Thyroid gland (tissue), 4 donors: ENCODE results near the gene SORT1. TPM values are rescaled to one million over a fixed set of nuclear protein-coding genes. Genes with fewer than 3 reads are reported as not detected.

ENCODE experiments used
- DNase-seq, 2 donors: peaks; one replicate each; pipeline ENCODE4 v3.0.0-alpha.2; 2019
- H3K27ac ChIP-seq, 3 donors: fragments of 200-600 bp; sonication (generic); 1 replicate in 2 of 3; 2 replicates in 1 of 3; pipeline ENCODE4 v1.5.1; 2016 to 2019; ENCODE audit warnings: mild to moderate bottlenecking in 1 of 3, moderate library complexity in 1 of 3
- H3K27me3 ChIP-seq: fragments of 200-600 bp; sonication (generic); one replicate; pipeline ENCODE4 v1.5.1; 2019
- H3K36me3 ChIP-seq, 2 donors: fragments of 200-600 bp; sonication (generic); one replicate each; pipeline ENCODE4 v1.5.1; 2016 to 2019
- H3K4me1 ChIP-seq, 2 donors: fragments of 200-600 bp; sonication (generic); one replicate each; pipeline ENCODE4 v1.5.1; 2017 to 2019
- H3K4me3 ChIP-seq, 3 donors: fragments of 200-600 bp; sonication (generic); replicated peaks in 1 of 3; 1 replicate in 2 of 3; 2 replicates in 1 of 3; pipeline ENCODE4 v1.5.1; 2016; ENCODE audit warnings: mild to moderate bottlenecking in 1 of 3
- H3K9me3 ChIP-seq: fragments of 200-600 bp; sonication (generic); one replicate; pipeline ENCODE4 v1.5.1; 2017
- POLR2A ChIP-seq, 2 donors: fragments of 450-650 bp; IDR thresholded peaks; one replicate each; pipeline ENCODE4 v1.6.1; 2017; ENCODE audit warnings: antibody characterized with exemption in 2 of 2, mild to moderate bottlenecking in 2 of 2, moderate library complexity in 1 of 2
- WGBS, 2 donors: methylation state at CpG; one replicate each; pipeline ENCODE4 v1.1.5; 2017; 5-methylcytosine and 5-hydroxymethylcytosine counted together
- intact Hi-C: fragments of 100-400 bp; cut with DNase I; formaldehyde crosslinking; loops from one replicate; pipeline ENCODE4 v1.15.1; 2023
- total RNA-seq, 4 donors: library from RNA; depleted of rRNA; stranded (reverse); fragments of >200 nt; gene quantifications; one replicate each; pipeline ENCODE4 v1.2.3, GENCODE V29; 2016
- TF ChIP-seq, protein P1 (sequence below), 6 experiments: fragments of 200-600 bp in 3 of 6; fragments of 450-650 bp in 3 of 6; sonication (generic) in 3 of 6; IDR thresholded peaks; one replicate each; pipeline ENCODE4 v1.5.1; 2016 to 2019; ENCODE audit warnings: antibody characterized with exemption in 6 of 6, mild to moderate bottlenecking in 2 of 6, inconsistent platforms in 1 of 6, moderate library complexity in 1 of 6

SORT1 gene
- total RNA-seq, 4 donors from 2014 or later: 65.7 to 152 (median 137) TPM

DNA sequence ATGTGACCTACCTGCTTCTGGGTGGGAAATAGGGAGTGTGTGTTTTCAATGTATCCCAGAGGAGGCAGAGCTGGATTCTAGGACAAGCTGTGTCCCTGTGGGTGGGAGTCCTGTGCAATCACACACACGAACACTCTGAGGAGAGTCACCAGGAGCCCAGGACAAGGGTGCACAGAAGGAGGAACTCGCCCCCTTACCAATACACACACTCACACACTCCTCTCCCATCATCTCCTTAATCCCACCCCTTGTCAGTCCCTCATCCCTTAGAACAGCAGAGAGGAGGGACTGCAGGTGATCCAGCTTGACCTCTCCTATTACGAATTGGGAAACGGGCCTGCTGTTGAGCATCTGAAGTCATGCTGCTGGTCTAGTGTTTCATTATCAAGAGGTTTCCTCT, 82.4 kb downstream of the SORT1 start:
- intact Hi-C loops: no loop called here
- H3K9me3 ChIP-seq: no peaks in the 10 kb centered on the region
- peaks cover 30 to 55% of the 10 kb centered on the region in 2 donors for H3K36me3 ChIP-seq
- H3K27me3 ChIP-seq: no peaks in the 10 kb centered on the region
- H3K27ac ChIP-seq: no peak overlapping the region
- TF ChIP-seq, protein P1, sequence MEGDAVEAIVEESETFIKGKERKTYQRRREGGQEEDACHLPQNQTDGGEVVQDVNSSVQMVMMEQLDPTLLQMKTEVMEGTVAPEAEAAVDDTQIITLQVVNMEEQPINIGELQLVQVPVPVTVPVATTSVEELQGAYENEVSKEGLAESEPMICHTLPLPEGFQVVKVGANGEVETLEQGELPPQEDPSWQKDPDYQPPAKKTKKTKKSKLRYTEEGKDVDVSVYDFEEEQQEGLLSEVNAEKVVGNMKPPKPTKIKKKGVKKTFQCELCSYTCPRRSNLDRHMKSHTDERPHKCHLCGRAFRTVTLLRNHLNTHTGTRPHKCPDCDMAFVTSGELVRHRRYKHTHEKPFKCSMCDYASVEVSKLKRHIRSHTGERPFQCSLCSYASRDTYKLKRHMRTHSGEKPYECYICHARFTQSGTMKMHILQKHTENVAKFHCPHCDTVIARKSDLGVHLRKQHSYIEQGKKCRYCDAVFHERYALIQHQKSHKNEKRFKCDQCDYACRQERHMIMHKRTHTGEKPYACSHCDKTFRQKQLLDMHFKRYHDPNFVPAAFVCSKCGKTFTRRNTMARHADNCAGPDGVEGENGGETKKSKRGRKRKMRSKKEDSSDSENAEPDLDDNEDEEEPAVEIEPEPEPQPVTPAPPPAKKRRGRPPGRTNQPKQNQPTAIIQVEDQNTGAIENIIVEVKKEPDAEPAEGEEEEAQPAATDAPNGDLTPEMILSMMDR (IDR thresholded peaks at IDR 0.05): no peak
- TF ChIP-seq POLR2A (IDR thresholded peaks at IDR 0.05): no peak
- H3K4me3 ChIP-seq: no peak overlapping the region
- WGBS, 2 donors: 88 to 89% methylated on average over 4 of the region's 4 CpGs
- H3K4me1 ChIP-seq: no peaks in the 10 kb centered on the region
- no peak for DNase-seq

DNA sequence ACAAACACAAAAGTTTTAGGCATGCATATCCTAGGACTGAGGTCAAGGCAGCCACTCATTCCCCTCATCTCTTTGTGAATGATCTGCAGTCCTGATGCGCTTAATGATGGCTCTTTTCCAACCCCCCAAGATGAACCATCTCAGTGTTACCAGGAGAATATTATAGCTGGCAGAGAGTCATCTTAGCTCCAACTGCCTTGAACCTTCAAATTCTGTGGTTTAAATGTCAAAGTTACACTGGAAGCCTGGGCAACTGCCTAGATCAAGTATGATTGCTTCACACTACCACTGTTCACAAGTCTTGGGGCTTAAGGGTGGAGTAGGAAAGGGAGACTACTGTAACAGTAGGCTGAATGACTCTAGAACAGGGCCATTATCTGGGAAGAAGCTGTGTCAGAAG, 82.9 kb downstream of the SORT1 start:
- Histone ChIP-seq H3K27ac (no peak overlapping the region), H3K4me1 (no peaks in the 10 kb centered on the region), H3K4me3 (no peak overlapping the region), H3K9me3 (no peaks in the 10 kb centered on the region), H3K36me3 (peaks cover 30 to 50% of the 10 kb centered on the region in 2 donors), H3K27me3 (no peaks in the 10 kb centered on the region)
- intact Hi-C loops: no loop called here
- 100% methylated on average over 1 of the region's 1 CpG for WGBS, 2 donors
- TF ChIP-seq, protein P1 (IDR thresholded peaks at IDR 0.05): no peak
- no peak for TF ChIP-seq POLR2A (IDR thresholded peaks at IDR 0.05)
- DNase-seq: no peak

DNA sequence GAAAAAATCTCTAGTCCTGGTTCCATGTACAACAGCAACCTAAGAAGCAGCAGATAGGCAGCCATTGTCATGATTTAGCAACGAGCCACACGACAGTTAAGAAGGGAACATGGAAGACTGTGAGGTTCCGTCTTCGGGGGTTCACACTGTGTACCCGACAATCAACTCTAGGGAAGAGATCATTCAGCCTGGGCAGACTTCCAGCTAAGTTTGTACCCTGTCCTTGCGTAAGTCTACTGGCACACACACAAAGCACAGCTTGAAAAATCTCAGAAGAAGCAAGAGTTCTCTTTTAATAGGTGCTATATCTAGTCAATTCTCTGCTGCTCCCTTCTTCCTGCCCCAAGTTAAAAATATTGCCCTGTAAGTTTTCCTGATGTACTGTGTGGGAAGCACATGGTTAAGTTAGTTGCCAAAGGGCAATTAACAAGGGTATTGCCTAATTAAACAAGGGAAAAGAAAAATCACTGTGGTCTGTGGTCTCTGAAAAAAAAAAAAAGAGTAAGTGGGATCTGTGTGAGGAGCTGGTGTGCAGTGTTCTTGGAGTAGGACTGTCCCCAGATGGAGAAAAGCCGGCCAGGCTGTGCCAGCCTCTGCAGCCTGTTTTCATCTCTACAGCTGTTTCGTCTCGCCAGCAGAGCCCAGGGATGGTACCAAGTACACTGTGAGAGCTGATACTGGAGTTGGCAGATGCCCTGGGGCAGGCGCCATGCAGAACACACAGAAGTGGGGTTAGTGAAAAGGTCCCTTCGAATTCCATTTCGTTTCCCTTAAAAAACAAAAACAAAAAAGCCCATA, 84.5 kb downstream of the SORT1 start:
- Histone ChIP-seq H3K27me3 (no peaks in the 10 kb centered on the region), H3K4me3 (no peak overlapping the region), H3K4me1 (peaks cover 10 to 11% of the 10 kb centered on the region in 2 donors), H3K36me3 (peaks cover 20 to 39% of the 10 kb centered on the region in 2 donors), H3K9me3 (no peaks in the 10 kb centered on the region), H3K27ac (no peak overlapping the region)
- TF ChIP-seq, protein P1 (IDR thresholded peaks at IDR 0.05): no peak
- TF ChIP-seq POLR2A (IDR thresholded peaks at IDR 0.05): no peak
- 79 to 90% methylated on average over 12 of the region's 12 CpGs for WGBS, 2 donors
- intact Hi-C loops: no loop called here
- no peak for DNase-seq

DNA sequence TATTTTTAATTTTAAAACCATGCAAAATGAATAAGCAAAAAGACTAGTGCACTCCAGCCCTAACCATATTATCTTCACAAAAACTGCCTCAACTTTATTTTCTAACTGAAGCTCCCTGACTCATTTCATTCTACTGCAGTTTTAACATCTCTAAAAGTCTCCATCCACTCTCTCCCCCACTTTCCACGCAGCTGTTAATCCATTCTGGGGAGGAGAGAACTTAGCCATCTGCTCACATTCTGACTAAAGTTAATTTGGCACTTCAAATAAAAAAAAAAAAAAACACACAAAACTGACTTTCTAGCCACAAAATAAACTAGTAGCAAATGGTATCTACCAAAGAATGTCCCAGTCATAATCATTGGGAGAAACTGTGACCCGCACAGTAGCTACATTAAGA, 85.5 kb downstream of the SORT1 start:
- intact Hi-C loops: no loop called here
- TF ChIP-seq, protein P1 (IDR thresholded peaks at IDR 0.05): no peak
- no peak for TF ChIP-seq POLR2A (IDR thresholded peaks at IDR 0.05)
- H3K27me3 ChIP-seq: no peaks in the 10 kb centered on the region
- H3K36me3 ChIP-seq: peaks cover 11 to 29% of the 10 kb centered on the region in 2 donors
- 90 to 95% methylated on average over 2 of the region's 2 CpGs for WGBS, 2 donors
- H3K4me1 ChIP-seq: peaks cover 19 to 20% of the 10 kb centered on the region in 2 donors
- H3K9me3 ChIP-seq: no peaks in the 10 kb centered on the region
- H3K27ac ChIP-seq: no peak overlapping the region
- DNase-seq: no peak
- no peak overlapping the region for H3K4me3 ChIP-seq

DNA sequence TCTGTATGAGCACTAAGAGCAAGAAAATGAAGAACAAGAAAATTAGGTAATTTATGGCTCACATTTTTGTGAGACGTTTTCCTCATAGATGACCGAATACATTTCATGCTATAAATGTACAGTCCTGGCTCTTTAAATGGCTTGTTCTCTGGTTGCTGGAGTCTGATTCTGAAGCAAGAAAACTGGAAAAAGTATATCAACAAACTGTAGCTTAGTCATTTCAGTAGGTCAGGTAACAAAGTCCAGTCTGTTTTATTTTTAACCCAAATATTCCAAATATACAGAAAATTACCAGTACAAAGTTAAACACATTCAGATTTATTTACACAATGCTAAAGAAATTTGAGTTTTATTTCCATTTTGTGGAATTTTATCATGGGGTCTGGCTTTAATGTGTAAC, 88.4 kb downstream of the SORT1 start:
- 71% methylated on average over 2 of the region's 2 CpGs for WGBS, 2 donors
- H3K4me3 ChIP-seq: no peak overlapping the region
- no peaks in the 10 kb centered on the region for H3K9me3 ChIP-seq
- no peak for DNase-seq
- no peaks in the 10 kb centered on the region for H3K27me3 ChIP-seq
- TF ChIP-seq POLR2A (IDR thresholded peaks at IDR 0.05): no peak
- TF ChIP-seq, protein P1 (IDR thresholded peaks at IDR 0.05): no peak
- H3K27ac ChIP-seq: peak overlapping the region in 1 of 3 donors; percentile 21
- H3K4me1 ChIP-seq: peaks cover 30 to 39% of the 10 kb centered on the region in 2 donors
- intact Hi-C loops: no loop called here
- H3K36me3 ChIP-seq: peaks cover 0 to 11% of the 10 kb centered on the region in 2 donors
